Spinal cord (tissue), 10 donors: ENCODE data around the gene TVP23A. TPM values are rescaled to one million over a fixed set of nuclear protein-coding genes. Genes with fewer than 3 reads are reported as not detected.
"Not testable (repeated sequence)": the region's sequence is repeated elsewhere in the genome, so short reads cannot be mapped to it uniquely, and the experiment has no call there.

Experiments
- DNase-seq, 6 donors: peaks; one replicate each; pipeline versions ENCODE4 v3.0.0 to v3.0.0-alpha.2; 2013 to 2015; ENCODE audit warnings: low spot score in 6 of 6, low read depth in 4 of 6
- H3K27ac ChIP-seq: one replicate; pipeline ENCODE4 v1.5.1; 2013; ENCODE audit warnings: low read depth, low read length, control low read depth
- H3K27me3 ChIP-seq: one replicate; pipeline ENCODE4 v1.6.1; 2013; ENCODE audit warnings: low read length; ENCODE audit not compliant: control insufficient read depth, insufficient read depth
- H3K36me3 ChIP-seq: one replicate; pipeline ENCODE4 v1.6.1; 2013; ENCODE audit warnings: low read length; ENCODE audit not compliant: control insufficient read depth, insufficient read depth
- H3K4me1 ChIP-seq: one replicate; pipeline ENCODE4 v1.6.1; 2013; ENCODE audit warnings: low read length; ENCODE audit not compliant: control insufficient read depth, insufficient read depth
- H3K4me3 ChIP-seq: one replicate; pipeline ENCODE4 v1.5.1; 2013; ENCODE audit warnings: low read depth, low read length, control low read depth
- H3K9me3 ChIP-seq: one replicate; pipeline ENCODE4 v1.6.1; 2013; ENCODE audit warnings: low read length; ENCODE audit not compliant: control insufficient read depth, insufficient read depth
- WGBS: methylation state at CpG from one replicate; pipeline ENCODE4 v1.1.5; 2013; ENCODE audit warnings: missing lambda C conversion rate; ENCODE audit not compliant: insufficient coverage; 5-methylcytosine and 5-hydroxymethylcytosine counted together
- polyA plus RNA-seq, 2 donors: library from polyadenylated mRNA; unstranded; fragments of 120-200 nt; gene quantifications; one replicate each; pipeline ENCODE4 v1.2.1, GENCODE V29; 2013; ENCODE audit not compliant: insufficient read length in 2 of 2
- total RNA-seq, 2 donors: library from RNA; depleted of rRNA in 1 of 2; stranded (reverse); fragments of 120-200 nt in 1 of 2; fragments of >200 nt in 1 of 2; gene quantifications; one replicate each; pipeline versions ENCODE4 v1.2.3 to v1.2.4, GENCODE V29; 2013 to 2014
- donor health status: healthy.

Gene TVP23A
- total and polyA plus RNA-seq, 4 donors: 8.5 to 27.3 (median 16.0) TPM

DNA sequence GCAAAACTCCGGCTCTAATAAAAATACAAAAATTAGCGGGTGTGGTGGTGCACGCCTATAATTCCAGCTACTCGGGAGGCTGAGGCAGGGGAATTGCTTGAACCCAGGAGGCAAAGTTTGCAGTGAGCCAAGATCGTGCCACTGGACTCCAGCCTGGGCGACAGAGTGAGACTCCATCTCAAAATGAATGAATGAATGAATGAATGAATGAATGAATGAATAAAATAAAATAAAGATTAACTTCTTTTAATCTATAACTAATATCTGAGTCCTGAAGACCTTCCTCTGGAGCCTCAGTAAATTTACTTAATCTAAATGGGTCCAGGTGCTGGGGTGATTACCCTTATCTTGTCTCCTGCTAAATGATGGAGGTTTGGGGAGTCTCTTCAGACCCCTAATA is 38.7 kb downstream of the TVP23A start:
- DNase-seq, H3K9me3 ChIP-seq, H3K27me3 ChIP-seq, H3K27ac ChIP-seq, H3K4me1 ChIP-seq, H3K36me3 ChIP-seq, H3K4me3 ChIP-seq: not testable (repeated sequence)
- 100% methylated on average over 3 of the region's 6 CpGs for WGBS

DNA sequence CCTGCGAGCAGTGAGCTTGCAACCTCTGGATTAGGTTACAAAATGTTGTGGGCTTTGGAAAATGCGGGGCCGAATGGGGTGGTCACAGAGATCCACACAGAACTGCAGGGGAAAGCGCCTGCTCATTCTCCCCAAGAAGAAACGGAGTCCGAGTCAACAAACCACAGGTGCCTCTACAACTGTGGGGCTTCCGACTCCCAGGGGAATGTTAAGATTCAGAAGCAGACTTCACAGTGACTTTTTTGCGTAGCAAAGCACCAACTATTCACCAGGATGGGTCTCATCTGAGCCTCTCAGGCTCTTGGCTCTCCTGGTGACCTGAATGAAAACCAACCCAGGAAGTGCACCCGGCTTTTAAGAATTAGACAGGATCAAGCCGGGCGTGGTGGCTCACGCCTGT is 41.2 kb downstream of the TVP23A start:
- Histone ChIP-seq H3K4me3 (no peak overlapping the region), H3K27ac (no peak overlapping the region), H3K36me3 (peaks cover 17% of the 10 kb centered on the region), H3K9me3 (no peaks in the 10 kb centered on the region), H3K27me3 (no peaks in the 10 kb centered on the region), H3K4me1 (no peaks in the 10 kb centered on the region)
- 91% methylated on average over 11 of the region's 12 CpGs for WGBS
- DNase-seq: no peak

DNA sequence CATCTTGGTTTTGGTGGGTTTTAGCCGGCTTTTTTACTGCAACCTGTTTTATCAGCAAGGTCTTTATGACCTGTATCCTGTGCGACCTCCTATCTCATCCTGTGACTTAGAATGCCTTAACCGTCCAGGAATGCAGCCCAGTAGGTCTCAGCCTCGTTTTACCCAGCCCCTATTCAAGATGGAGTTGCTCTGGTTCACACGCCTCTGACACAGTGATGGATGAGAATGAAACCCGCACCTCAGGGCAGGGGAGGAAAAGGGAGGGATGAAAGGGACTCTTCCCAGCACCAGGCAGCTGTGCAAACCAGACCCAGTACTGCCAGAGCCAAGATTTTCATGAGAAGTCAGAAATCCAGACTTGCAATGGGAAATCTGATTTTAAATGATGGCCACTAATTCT is 41.7 kb downstream of the TVP23A start:
- H3K9me3 ChIP-seq, H3K27me3 ChIP-seq, H3K4me3 ChIP-seq, H3K4me1 ChIP-seq, H3K27ac ChIP-seq, DNase-seq: not testable (repeated sequence)
- 56% methylated on average over 4 of the region's 6 CpGs for WGBS
- peaks cover 21% of the 10 kb centered on the region for H3K36me3 ChIP-seq

DNA sequence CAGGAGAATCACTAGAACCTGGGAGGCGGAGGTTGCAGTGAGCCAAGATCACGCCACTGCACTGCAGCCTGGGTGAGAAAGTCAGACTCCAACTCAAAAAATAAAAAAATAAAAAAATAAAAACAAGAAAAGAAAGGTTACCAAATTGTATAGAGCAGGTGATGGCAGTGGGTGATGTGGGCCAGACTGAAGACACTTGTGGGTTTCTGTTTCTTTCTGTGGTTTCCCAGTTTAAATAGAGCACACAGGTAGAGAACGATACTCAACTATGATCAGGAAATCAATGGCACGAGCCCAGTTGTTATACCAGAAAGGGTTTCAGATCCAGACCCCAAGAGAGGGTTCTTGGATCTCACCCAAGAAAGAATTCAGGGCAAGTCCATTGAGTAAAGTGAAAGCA is 42.3 kb downstream of the TVP23A start:
- H3K36me3 ChIP-seq: peaks cover 24% of the 10 kb centered on the region
- no peaks in the 10 kb centered on the region for H3K4me1 ChIP-seq
- WGBS: 94% methylated on average over 2 of the region's 4 CpGs

DNA sequence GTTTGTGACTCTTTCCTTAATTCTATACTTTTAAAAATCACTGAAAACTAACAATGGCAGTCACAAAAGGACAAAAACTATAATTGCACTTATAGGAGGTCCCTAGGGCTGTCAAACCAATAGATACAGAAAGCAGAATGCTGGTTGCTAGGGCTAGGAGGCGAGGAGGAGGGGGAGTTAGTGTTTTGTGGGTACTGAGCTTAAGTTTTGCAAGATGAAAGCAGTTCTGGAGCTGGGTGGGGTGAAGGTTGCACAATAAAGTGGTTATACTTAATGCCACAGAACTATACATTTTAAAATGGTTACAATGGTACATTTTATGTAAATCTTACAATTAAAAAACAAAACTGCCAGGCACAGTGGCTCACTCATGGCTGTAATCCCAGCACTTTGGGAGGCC is 47.7 kb downstream of the TVP23A start:
- no peak overlapping the region for H3K4me3 ChIP-seq

More for the DNA sequence above, 42.3 kb downstream of the TVP23A start:
- no peaks in the 10 kb centered on the region for H3K9me3 ChIP-seq
- H3K27me3 ChIP-seq: no peaks in the 10 kb centered on the region
- no peak overlapping the region for H3K4me3 ChIP-seq
- no peak overlapping the region for H3K27ac ChIP-seq
- no peak for DNase-seq

DNA sequence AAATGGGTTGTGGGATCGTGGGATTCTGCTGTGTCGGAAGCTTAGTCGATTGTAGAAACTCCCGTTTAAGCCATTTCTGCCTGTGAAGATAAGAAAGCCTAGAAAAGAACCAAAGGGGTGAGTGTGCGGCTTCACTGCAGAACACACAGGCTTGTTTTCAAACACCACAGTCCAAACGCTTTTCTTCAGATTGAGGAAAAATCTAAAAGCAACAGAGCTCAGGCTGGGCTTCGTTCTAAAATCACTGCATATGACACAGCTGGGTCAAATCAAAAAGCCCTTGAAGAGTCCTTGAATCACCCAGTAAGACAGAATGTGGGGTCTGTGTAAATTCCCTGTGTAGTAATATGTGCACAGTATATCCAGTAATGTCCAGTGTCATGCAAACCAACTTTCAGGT is 49.2 kb downstream of the TVP23A start:
- Histone ChIP-seq H3K27me3 (no peaks in the 10 kb centered on the region), H3K9me3 (no peaks in the 10 kb centered on the region), H3K4me1 (peaks cover 5% of the 10 kb centered on the region), H3K27ac (no peak overlapping the region), H3K36me3 (peaks cover 79% of the 10 kb centered on the region), H3K4me3 (no peak overlapping the region)
- DNase-seq: peak in 1 of 6 donors; percentile 44
- 82% methylated on average over 5 of the region's 7 CpGs for WGBS

More for the DNA sequence above, 47.7 kb downstream of the TVP23A start:
- Histone ChIP-seq H3K27me3 (no peaks in the 10 kb centered on the region), H3K27ac (no peak overlapping the region), H3K36me3 (peaks cover 69% of the 10 kb centered on the region), H3K4me1 (peaks cover 5% of the 10 kb centered on the region), H3K9me3 (no peaks in the 10 kb centered on the region)
- DNase-seq: no peak
- no CpG with 5 or more reads among the region's 1 CpG for WGBS

DNA sequence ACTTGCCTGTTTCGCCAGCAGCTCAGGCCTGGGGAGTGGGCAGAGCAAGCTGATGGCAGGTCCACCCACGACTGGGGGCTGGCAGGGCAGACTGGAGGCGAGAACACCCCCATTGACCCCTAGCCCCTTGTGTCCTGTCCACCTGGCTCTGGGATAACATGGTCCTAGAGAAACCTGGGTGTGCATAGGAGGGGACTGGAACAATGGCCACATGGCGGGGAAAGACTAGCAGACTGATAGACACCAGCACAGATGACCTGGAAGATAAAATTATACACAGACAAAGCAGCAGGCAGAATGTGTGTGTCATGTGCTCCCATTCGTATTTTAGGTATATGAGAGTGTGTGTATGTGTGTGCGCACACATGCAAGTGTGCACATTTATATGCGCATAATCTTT is 51.5 kb downstream of the TVP23A start:
- H3K9me3 ChIP-seq: no peaks in the 10 kb centered on the region
- H3K27me3 ChIP-seq: no peaks in the 10 kb centered on the region
- peaks cover 5% of the 10 kb centered on the region for H3K4me1 ChIP-seq
- H3K27ac ChIP-seq: no peak overlapping the region
- no peak for DNase-seq
- no peak overlapping the region for H3K4me3 ChIP-seq
- WGBS: 92% methylated on average over 5 of the region's 7 CpGs
- peaks cover 83% of the 10 kb centered on the region for H3K36me3 ChIP-seq

DNA sequence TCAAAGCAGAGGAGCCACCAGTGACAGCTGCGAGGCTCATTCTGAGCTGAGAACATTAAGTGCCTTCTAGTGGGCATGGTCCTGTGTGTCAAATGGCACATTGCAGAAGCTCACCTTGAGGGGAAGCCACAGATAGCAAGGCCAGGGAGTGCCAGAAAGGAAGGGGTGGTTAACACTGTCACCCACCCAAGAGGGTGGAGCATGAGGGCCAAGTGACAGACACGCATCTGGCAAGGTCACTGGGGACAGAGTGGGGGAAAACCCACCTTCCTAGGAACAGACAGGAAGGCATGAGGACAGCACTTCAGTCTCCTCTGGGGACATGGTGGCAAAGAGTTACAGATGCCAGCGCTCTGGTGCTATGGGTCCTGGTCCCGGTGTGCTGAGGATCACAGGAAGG is 52.8 kb downstream of the TVP23A start:
- Histone ChIP-seq H3K4me3 (no peak overlapping the region), H3K4me1 (peaks cover 5% of the 10 kb centered on the region), H3K9me3 (no peaks in the 10 kb centered on the region), H3K27me3 (no peaks in the 10 kb centered on the region), H3K36me3 (peaks cover 87% of the 10 kb centered on the region), H3K27ac (no peak overlapping the region)
- no peak for DNase-seq
- WGBS: 92% methylated on average over 4 of the region's 4 CpGs

DNA sequence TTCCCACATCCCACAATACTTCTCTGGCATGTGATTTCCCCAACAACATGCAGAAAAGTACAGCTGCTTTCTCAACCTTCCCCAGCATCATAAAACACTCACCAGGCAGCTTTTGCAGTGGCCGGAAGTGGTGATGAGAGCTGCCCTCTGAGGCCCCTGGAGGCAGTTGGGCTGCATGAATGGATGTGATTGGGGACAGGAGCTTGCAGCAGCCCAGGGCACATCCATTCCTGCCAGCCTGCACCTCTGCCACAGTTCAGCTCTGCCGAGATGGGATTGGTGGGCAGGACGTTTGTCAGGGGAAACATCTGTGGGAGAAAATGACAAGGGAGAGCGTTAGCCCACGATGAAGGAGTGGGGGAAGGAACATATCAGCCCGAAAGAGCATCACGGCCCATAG is 55.1 kb downstream of the TVP23A start:
- Histone ChIP-seq H3K27me3 (no peaks in the 10 kb centered on the region), H3K27ac (no peak overlapping the region), H3K9me3 (no peaks in the 10 kb centered on the region), H3K4me3 (no peak overlapping the region), H3K4me1 (no peaks in the 10 kb centered on the region), H3K36me3 (peaks cover 90% of the 10 kb centered on the region)
- no peak for DNase-seq
- WGBS: 96% methylated on average over 6 of the region's 7 CpGs

DNA sequence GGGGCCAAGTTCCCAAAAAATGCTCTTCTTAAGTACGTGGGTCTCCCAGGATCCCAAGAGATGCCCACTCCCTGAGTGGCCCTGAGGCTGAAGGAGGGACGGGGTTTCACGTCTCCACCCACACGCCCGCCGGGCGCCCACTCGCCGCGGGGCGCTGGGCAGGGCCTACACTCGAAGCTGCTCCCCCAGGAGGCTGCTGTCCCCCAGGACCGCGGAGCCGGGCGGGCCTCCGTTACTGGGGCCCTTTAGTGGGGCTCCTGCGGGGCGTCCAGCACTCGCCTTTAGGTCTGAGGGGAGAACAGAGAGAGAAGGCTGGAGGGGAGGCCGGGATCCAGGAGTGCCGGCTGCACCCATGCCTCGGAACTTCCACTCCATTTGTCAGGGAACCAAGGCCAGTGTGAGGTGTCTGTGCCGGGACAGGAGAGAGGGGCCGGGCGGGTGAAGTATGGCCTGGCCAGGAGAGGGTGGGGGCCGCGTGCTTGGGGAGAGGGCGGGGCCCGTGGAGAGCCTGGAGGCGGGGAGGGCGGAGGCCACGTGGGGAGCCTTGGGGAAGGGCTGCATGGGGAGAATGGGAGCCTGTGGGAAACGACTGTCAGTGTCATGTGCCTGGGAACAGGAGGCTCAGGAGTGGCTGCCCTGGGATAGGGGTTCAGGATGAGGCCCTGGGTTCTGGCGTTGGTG is 56.1 kb downstream of the TVP23A start:
- no peaks in the 10 kb centered on the region for H3K9me3 ChIP-seq
- H3K27ac ChIP-seq: no peak overlapping the region
- peaks cover 91% of the 10 kb centered on the region for H3K36me3 ChIP-seq
- 94% methylated on average over 28 of the region's 35 CpGs for WGBS
- DNase-seq: no peak
- no peak overlapping the region for H3K4me3 ChIP-seq
- H3K4me1 ChIP-seq: no peaks in the 10 kb centered on the region
- H3K27me3 ChIP-seq: no peaks in the 10 kb centered on the region
